ENCODE results near the gene DNAJB4.

Gene DNAJB4

GRCh38 chr1:78043436-78043835, 38.7 kb downstream of the DNAJB4 start:
- H3K27me3 ChIP-seq (ENCODE audit: control insufficient read depth, insufficient read depth, low read length): peaks cover 53% of the 10 kb centered on the region

GRCh38 chr1:78044796-78045562, 40.2 kb downstream of the DNAJB4 start:
- no peaks in the 10 kb centered on the region for H3K9me3 ChIP-seq (ENCODE audit: control insufficient read depth, low read depth, low read length)
- peak overlapping the region; percentile 75 for H3K4me3 ChIP-seq (ENCODE audit: low read length)
- peaks cover 13% of the 10 kb centered on the region for H3K4me1 ChIP-seq (ENCODE audit: control insufficient read depth, low read depth, low read length)
- H3K27ac ChIP-seq (ENCODE audit: low read length): no peak overlapping the region
- peaks cover 53% of the 10 kb centered on the region for H3K27me3 ChIP-seq (ENCODE audit: control insufficient read depth, insufficient read depth, low read length)
- no peaks in the 10 kb centered on the region for H3K36me3 ChIP-seq (ENCODE audit: control insufficient read depth, low read depth, low read length)
- peak overlapping the region; percentile 70 for H3K9ac ChIP-seq (ENCODE audit: low read length)

More at GRCh38 chr1:78043436-78043835, 38.7 kb downstream of the DNAJB4 start:
- H3K36me3 ChIP-seq (ENCODE audit: control insufficient read depth, low read depth, low read length): no peaks in the 10 kb centered on the region
- no peak overlapping the region for H3K4me3 ChIP-seq (ENCODE audit: low read length)
- H3K9ac ChIP-seq (ENCODE audit: low read length): no peak overlapping the region
- no peaks in the 10 kb centered on the region for H3K9me3 ChIP-seq (ENCODE audit: control insufficient read depth, low read depth, low read length)
- no peak overlapping the region for H3K27ac ChIP-seq (ENCODE audit: low read length)
- H3K4me1 ChIP-seq (ENCODE audit: control insufficient read depth, low read depth, low read length): peaks cover 13% of the 10 kb centered on the region

DNA sequence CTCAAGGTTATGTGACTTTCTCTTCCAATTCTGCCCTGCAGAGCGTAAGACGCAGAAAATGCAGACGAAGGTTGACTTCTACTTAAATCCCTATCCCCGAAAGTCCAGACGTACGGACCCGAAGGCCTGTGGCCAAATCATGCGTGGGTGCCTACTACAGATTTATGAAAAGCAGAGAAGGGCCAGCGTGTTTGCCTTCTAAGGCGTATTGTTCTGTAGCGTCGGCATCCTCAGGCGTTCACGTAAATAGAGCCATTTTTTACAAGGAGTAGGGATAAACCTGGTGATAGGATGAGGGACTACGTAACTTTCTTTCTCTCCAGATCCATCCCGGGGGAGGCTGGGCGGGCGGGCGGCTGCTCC, 40.8 kb downstream of the DNAJB4 start:
- Histone ChIP-seq H3K9ac (ENCODE audit: low read length) (peak overlapping the region; percentile 70), H3K27me3 (ENCODE audit: control insufficient read depth, insufficient read depth, low read length) (peaks cover 53% of the 10 kb centered on the region)

DNA sequence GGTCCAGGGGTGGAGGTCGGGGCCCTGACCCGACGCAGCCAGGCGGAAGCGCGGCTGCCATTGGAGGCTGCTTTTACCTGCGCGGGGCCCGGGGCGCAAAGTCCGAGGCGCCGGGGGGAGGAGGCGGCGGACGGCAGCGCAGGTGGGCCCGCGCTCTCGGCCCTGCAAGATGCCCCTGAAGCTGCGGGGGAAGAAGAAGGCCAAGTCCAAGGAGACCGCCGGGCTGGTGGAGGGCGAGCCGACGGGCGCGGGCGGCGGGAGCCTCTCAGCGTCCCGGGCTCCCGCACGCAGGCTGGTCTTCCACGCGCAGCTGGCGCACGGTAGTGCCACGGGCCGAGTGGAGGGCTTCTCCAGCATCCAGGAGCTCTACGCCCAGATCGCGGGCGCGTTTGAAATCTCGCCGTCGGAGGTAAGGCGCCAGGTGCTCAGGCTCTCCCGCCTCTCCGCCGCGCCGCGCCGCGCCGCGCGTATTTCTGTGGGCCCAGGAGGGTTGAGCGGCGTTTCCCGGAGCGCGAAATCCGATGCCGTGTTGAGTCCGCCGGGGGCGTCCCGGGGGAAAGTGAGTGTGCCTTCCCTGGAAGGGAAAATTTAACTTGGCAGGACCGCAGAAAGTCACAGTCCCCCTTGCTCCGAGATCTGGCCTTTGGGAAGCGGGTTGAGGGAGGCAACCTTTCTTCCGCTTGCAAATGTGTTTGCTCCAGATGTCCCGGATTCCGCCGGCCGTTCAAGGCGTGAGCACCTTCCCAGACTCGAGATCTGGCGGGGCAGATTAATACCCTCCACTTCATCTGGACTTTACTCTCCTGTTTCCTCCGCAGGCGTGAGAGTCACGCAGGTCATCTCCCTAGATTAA, 41.4 kb downstream of the DNAJB4 start, which contains the start of gene GIPC2:
TSS of gene GIPC2 (plus strand) at position 41 of the 853 bp plus-strand sequence. CDS start at position 170, 129 bp downstream.
- H3K9ac ChIP-seq (ENCODE audit: low read length): peak within 1 kb of the TSS; percentile 70
- peaks cover 13% of the 10 kb centered on the region for H3K4me1 ChIP-seq (ENCODE audit: control insufficient read depth, low read depth, low read length)
- H3K27ac ChIP-seq (ENCODE audit: low read length): no peak within 1 kb of the TSS
- H3K9me3 ChIP-seq (ENCODE audit: control insufficient read depth, low read depth, low read length): no peaks in the 10 kb centered on the region
- no peaks in the 10 kb centered on the region for H3K36me3 ChIP-seq (ENCODE audit: control insufficient read depth, low read depth, low read length)
- H3K4me3 ChIP-seq (ENCODE audit: low read length): peak within 1 kb of the TSS; percentile 75
- H3K27me3 ChIP-seq (ENCODE audit: control insufficient read depth, insufficient read depth, low read length): peaks cover 53% of the 10 kb centered on the region

More for the DNA sequence above, 40.8 kb downstream of the DNAJB4 start:
- Histone ChIP-seq H3K9me3 (ENCODE audit: control insufficient read depth, low read depth, low read length) (no peaks in the 10 kb centered on the region), H3K27ac (ENCODE audit: low read length) (no peak overlapping the region), H3K36me3 (ENCODE audit: control insufficient read depth, low read depth, low read length) (no peaks in the 10 kb centered on the region), H3K4me3 (ENCODE audit: low read length) (peak overlapping the region; percentile 75), H3K4me1 (ENCODE audit: control insufficient read depth, low read depth, low read length) (peaks cover 13% of the 10 kb centered on the region)

GRCh38 chr1:78047106-78047505, 42.4 kb downstream of the DNAJB4 start:
- peaks cover 13% of the 10 kb centered on the region for H3K4me1 ChIP-seq (ENCODE audit: control insufficient read depth, low read depth, low read length)
- H3K36me3 ChIP-seq (ENCODE audit: control insufficient read depth, low read depth, low read length): no peaks in the 10 kb centered on the region
- peaks cover 53% of the 10 kb centered on the region for H3K27me3 ChIP-seq (ENCODE audit: control insufficient read depth, insufficient read depth, low read length)
- no peak overlapping the region for H3K9ac ChIP-seq (ENCODE audit: low read length)
- peak overlapping the region; percentile 75 for H3K4me3 ChIP-seq (ENCODE audit: low read length)
- no peak overlapping the region for H3K27ac ChIP-seq (ENCODE audit: low read length)
- no peaks in the 10 kb centered on the region for H3K9me3 ChIP-seq (ENCODE audit: control insufficient read depth, low read depth, low read length)

DNA sequence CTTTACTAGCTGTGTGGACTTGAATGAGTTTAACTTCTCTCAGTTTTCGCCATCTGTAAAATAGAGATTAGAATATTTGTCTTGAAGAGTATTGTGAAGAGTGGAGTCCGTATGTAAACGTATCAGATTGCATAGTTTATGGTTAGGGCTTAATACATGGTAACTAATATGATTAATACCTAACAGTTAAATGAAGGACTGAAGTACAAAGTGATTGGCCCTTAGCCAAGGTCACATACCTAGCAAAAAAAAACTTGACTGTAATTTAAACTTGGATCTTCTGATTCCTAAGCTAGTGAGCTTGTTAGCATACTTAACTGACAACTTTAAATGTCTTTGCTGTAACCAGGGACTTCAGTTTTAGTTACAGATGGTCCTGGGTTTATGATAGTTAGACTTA, 42.9 kb downstream of the DNAJB4 start:
- Histone ChIP-seq H3K9me3 (ENCODE audit: control insufficient read depth, low read depth, low read length) (no peaks in the 10 kb centered on the region), H3K27me3 (ENCODE audit: control insufficient read depth, insufficient read depth, low read length) (peaks cover 53% of the 10 kb centered on the region), H3K36me3 (ENCODE audit: control insufficient read depth, low read depth, low read length) (no peaks in the 10 kb centered on the region), H3K9ac (ENCODE audit: low read length) (no peak overlapping the region), H3K27ac (ENCODE audit: low read length) (no peak overlapping the region), H3K4me3 (ENCODE audit: low read length) (no peak overlapping the region), H3K4me1 (ENCODE audit: control insufficient read depth, low read depth, low read length) (peaks cover 13% of the 10 kb centered on the region)

DNA sequence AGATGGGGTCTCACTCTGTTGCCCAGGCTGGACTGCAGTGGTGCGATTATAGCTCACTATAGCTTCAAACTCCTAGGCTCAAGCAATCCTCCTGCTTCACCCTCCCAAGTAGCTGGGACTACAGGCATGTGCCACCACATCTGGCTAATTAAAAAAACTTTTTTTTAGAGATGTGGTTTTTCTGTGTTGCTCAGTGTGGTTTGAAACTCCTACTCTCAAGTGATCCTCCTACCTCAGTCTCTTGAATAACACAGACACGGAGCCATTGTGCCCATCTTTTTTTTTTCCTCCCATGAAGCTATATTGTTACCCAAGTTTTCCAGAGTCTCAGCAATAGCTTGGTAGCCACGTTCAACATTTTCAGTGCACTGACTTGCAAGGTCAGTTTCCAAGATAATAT, 43.7 kb downstream of the DNAJB4 start:
- peaks cover 13% of the 10 kb centered on the region for H3K4me1 ChIP-seq (ENCODE audit: control insufficient read depth, low read depth, low read length)
- H3K4me3 ChIP-seq (ENCODE audit: low read length): no peak overlapping the region
- peaks cover 48% of the 10 kb centered on the region for H3K27me3 ChIP-seq (ENCODE audit: control insufficient read depth, insufficient read depth, low read length)
- H3K27ac ChIP-seq (ENCODE audit: low read length): no peak overlapping the region
- H3K9me3 ChIP-seq (ENCODE audit: control insufficient read depth, low read depth, low read length): no peaks in the 10 kb centered on the region
- no peak overlapping the region for H3K9ac ChIP-seq (ENCODE audit: low read length)
- H3K36me3 ChIP-seq (ENCODE audit: control insufficient read depth, low read depth, low read length): no peaks in the 10 kb centered on the region

GRCh38 chr1:78049396-78049795, 44.7 kb downstream of the DNAJB4 start:
- Histone ChIP-seq H3K9me3 (ENCODE audit: control insufficient read depth, low read depth, low read length) (no peaks in the 10 kb centered on the region), H3K9ac (ENCODE audit: low read length) (no peak overlapping the region), H3K36me3 (ENCODE audit: control insufficient read depth, low read depth, low read length) (no peaks in the 10 kb centered on the region), H3K4me3 (ENCODE audit: low read length) (no peak overlapping the region), H3K27me3 (ENCODE audit: control insufficient read depth, insufficient read depth, low read length) (peaks cover 39% of the 10 kb centered on the region), H3K4me1 (ENCODE audit: control insufficient read depth, low read depth, low read length) (peaks cover 13% of the 10 kb centered on the region), H3K27ac (ENCODE audit: low read length) (no peak overlapping the region)

DNA sequence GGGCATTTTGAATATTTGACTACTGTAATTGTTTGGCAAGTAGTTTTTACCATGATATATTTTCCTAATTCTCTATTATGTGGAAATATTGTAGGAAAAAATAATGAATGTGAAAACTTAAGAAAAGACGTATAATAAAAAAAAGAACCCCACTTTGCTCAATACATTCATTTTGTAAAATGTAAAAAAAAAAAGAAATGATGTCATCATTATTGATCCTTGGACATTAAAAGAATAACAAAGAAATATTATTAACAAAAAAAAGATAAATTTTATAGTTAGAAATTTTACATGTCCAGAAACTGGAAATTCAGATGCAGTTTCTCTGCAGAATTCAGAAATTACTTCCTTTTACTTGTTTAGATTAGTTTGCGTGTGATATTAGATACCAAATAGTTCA, 46.3 kb downstream of the DNAJB4 start:
- H3K9me3 ChIP-seq (ENCODE audit: control insufficient read depth, low read depth, low read length): no peaks in the 10 kb centered on the region
- H3K4me3 ChIP-seq (ENCODE audit: low read length): no peak overlapping the region
- H3K36me3 ChIP-seq (ENCODE audit: control insufficient read depth, low read depth, low read length): no peaks in the 10 kb centered on the region
- no peak overlapping the region for H3K27ac ChIP-seq (ENCODE audit: low read length)
- H3K27me3 ChIP-seq (ENCODE audit: control insufficient read depth, insufficient read depth, low read length): peaks cover 23% of the 10 kb centered on the region
- no peak overlapping the region for H3K9ac ChIP-seq (ENCODE audit: low read length)
- H3K4me1 ChIP-seq (ENCODE audit: control insufficient read depth, low read depth, low read length): peaks cover 9% of the 10 kb centered on the region

DNA sequence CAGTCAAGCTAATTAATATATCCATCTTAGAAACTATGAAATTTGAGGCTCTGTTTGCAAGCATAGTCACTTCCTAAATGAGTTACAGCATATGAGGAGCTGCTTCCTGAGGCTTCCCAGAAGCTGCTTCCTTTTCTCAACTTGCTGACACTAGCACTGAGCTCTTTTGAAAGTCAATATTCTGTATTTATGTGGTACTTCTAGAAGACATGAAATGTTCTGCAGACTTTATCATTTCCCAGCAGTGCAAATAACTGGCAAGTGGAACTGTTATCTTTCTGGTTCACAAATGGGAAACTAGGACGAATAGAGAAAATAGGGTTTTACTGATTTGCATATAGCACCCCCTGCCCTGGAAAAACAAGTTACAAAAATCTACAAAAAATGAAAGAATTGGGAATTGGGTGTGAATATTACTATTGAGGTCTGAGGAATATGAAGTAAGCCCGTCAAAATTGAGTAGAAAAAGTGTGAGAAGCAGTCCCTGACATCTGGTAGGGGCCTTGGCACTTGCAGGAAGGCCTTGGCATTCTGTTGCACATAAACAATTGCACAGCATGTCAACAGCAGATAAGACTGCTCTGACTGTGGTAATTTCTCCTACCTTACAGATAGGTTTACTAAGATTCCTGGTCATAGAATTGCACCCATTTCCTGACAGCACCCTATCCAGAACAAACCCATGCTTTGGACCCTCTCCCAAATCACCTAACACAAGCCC, 48.1 kb downstream of the DNAJB4 start:
- Histone ChIP-seq H3K4me1 (ENCODE audit: control insufficient read depth, low read depth, low read length) (no peaks in the 10 kb centered on the region), H3K4me3 (ENCODE audit: low read length) (no peak overlapping the region), H3K36me3 (ENCODE audit: control insufficient read depth, low read depth, low read length) (no peaks in the 10 kb centered on the region), H3K27me3 (ENCODE audit: control insufficient read depth, insufficient read depth, low read length) (peaks cover 4% of the 10 kb centered on the region), H3K27ac (ENCODE audit: low read length) (no peak overlapping the region), H3K9me3 (ENCODE audit: control insufficient read depth, low read depth, low read length) (no peaks in the 10 kb centered on the region), H3K9ac (ENCODE audit: low read length) (no peak overlapping the region)

DNA sequence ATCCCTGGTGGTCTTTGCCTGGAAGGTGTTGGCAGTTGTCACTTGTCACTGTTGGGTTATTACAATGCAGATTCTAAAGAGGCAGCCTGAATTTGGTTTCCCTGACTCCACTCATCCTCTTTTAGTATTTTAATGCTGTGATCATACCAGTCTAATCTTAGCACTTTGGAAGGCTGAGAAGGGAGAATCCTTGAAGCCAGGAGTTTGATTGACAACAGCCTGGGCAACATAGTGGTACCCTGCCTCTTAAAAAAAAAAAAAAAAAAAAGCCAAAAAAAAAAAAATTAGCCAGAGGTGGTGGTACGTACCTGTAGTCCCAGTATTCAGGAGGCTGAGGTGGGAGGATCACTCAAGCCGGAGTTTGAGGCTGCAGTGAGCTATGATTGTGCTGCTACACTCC, 48.8 kb downstream of the DNAJB4 start:
- Histone ChIP-seq H3K27ac (ENCODE audit: low read length) (no peak overlapping the region), H3K9me3 (ENCODE audit: control insufficient read depth, low read depth, low read length) (no peaks in the 10 kb centered on the region), H3K4me1 (ENCODE audit: control insufficient read depth, low read depth, low read length) (no peaks in the 10 kb centered on the region), H3K27me3 (ENCODE audit: control insufficient read depth, insufficient read depth, low read length) (no peaks in the 10 kb centered on the region), H3K9ac (ENCODE audit: low read length) (no peak overlapping the region), H3K4me3 (ENCODE audit: low read length) (no peak overlapping the region), H3K36me3 (ENCODE audit: control insufficient read depth, low read depth, low read length) (no peaks in the 10 kb centered on the region)
